K562 (cell line): Measurements from ENCODE around the gene SLC36A1. TPM values are rescaled to one million over a fixed set of nuclear protein-coding genes. Genes with fewer than 3 reads are reported as not detected.

Experiments
- ATAC-seq: fragments of 200-7000 bp; cut with Tn5 transposase; 3 replicates; pipeline ENCODE4 v1.9.1; 2020; ENCODE audit warnings: moderate library complexity
- BruUV-seq: library from RNA; stranded (reverse); fragments of 400-500 nt; replicated peaks from 2 replicates; lab custom pipeline; 2021; lab: Mats Ljungman, UMichigan
- CTCF ChIA-PET: fragments of 300-600 bp; formaldehyde crosslinking; extraction: SDS; loops from one replicate; lab custom pipeline; 2021; ENCODE audit warnings: low intra/inter-chr PET ratio; lab: Yijun Ruan, JAX
- POLR2A ChIA-PET: fragments of 300-600, 350-650 bp; sonication (Branson Sonifier 250); formaldehyde crosslinking; extraction: SDS; loops from one replicate; lab custom pipeline; 2021; ENCODE audit warnings: antibody characterized with exemption, inconsistent platforms; lab: Yijun Ruan, JAX
- DNase-seq, 4 experiments: peaks; one replicate each; pipeline versions ENCODE4 v3.0.0 to v3.0.0-alpha.2; 2011 to 2018; ENCODE audit warnings: low spot score in 3 of 4, mixed read lengths in 3 of 4; ENCODE audit errors: extremely low read depth in 1 of 4
- FAIRE-seq: peaks from 2 replicates; lab custom pipeline; 2011; peaks lifted over from hg19 to GRCh38; lab: Jason Lieb, UNC
- H2AFZ ChIP-seq: 2 replicates; pipeline ENCODE4 v1.6.0; 2011; ENCODE audit warnings: low read depth, low read length, control low read depth, inconsistent platforms
- H3K27ac ChIP-seq: fragments of 200-600 bp; 3 replicates; pipeline ENCODE4 v1.8.0; 2011; ENCODE audit warnings: low read depth, mild to moderate bottlenecking, control low read depth, inconsistent platforms, low read length, moderate library complexity, mixed read lengths; ENCODE audit errors: extremely low read depth
- H3K27me3 ChIP-seq, 2 experiments: fragments of 300-600 bp in 1 of 2; 2 replicates in 1 of 2; 3 replicates in 1 of 2; pipeline versions ENCODE4 v1.6.0 to v1.8.0; 2011; ENCODE audit warnings: inconsistent platforms in 2 of 2, low read length in 2 of 2, mild to moderate bottlenecking in 1 of 2, mixed read lengths in 1 of 2, moderate library complexity in 1 of 2; ENCODE audit not compliant: control insufficient read depth in 2 of 2, insufficient read depth in 2 of 2
- H3K36me3 ChIP-seq: fragments of 300-600 bp; 3 replicates; pipeline ENCODE4 v1.8.0; 2011; ENCODE audit warnings: mild to moderate bottlenecking, low read length, inconsistent platforms; ENCODE audit not compliant: control insufficient read depth, insufficient read depth
- H3K4me1 ChIP-seq, 2 experiments: fragments of 200-600 bp in 1 of 2; replicated peaks in 1 of 2; 2 replicates in 1 of 2; 3 replicates in 1 of 2; pipeline versions ENCODE4 v1.5.1 to v1.8.0; 2011; ENCODE audit warnings: inconsistent platforms in 2 of 2, low read length in 2 of 2, mild to moderate bottlenecking in 1 of 2, mixed read lengths in 1 of 2, moderate library complexity in 1 of 2; ENCODE audit not compliant: control insufficient read depth in 2 of 2, insufficient read depth in 2 of 2
- H3K4me2 ChIP-seq: 2 replicates; pipeline ENCODE4 v1.6.1; 2011; ENCODE audit warnings: low read length, control low read depth, inconsistent platforms, mixed read lengths; ENCODE audit not compliant: insufficient read depth
- H3K4me3 ChIP-seq: fragments of 200-600 bp; sonication (generic), shearing (Covaris generic); 2 replicates; pipeline ENCODE4 v1.5.1; 2016; ENCODE audit warnings: control low read depth, inconsistent platforms
- H3K79me2 ChIP-seq: fragments of 200-600 bp; 3 replicates; pipeline ENCODE4 v1.8.0; 2011; ENCODE audit warnings: low read length, inconsistent platforms; ENCODE audit not compliant: control insufficient read depth, insufficient read depth
- H3K9ac ChIP-seq, 2 experiments: 2 replicates each; pipeline versions ENCODE4 v1.6.0 to v1.6.1; 2011; ENCODE audit warnings: low read depth in 2 of 2, low read length in 2 of 2, control low read depth in 1 of 2, inconsistent platforms in 1 of 2, mild to moderate bottlenecking in 1 of 2, mixed read lengths in 1 of 2; ENCODE audit not compliant: insufficient read depth in 1 of 2
- H3K9me1 ChIP-seq: one replicate; pipeline ENCODE4 v1.6.0; 2011; ENCODE audit warnings: inconsistent platforms, mild to moderate bottlenecking, low read length, moderate library complexity; ENCODE audit not compliant: control insufficient read depth, insufficient read depth
- H3K9me3 ChIP-seq: replicated peaks from 2 replicates; pipeline ENCODE4 v1.5.1; 2011; ENCODE audit warnings: low read depth, low read length, inconsistent platforms; ENCODE audit not compliant: control insufficient read depth, insufficient read depth
- H4K20me1 ChIP-seq: replicated peaks from 2 replicates; pipeline ENCODE4 v1.6.1; 2011; ENCODE audit warnings: low read length, inconsistent platforms, mixed read lengths; ENCODE audit not compliant: control insufficient read depth, insufficient read depth
- ARID3A ChIP-seq: IDR thresholded peaks from 2 replicates; pipeline ENCODE4 v1.6.1; 2012; ENCODE audit warnings: low read depth, low read length, improper control_type of control experiment, borderline replicate concordance
- ARNT ChIP-seq, 2 experiments: fragments of 450-650 bp; IDR thresholded peaks; 2 replicates each; pipeline ENCODE4 v1.6.1; 2016; ENCODE audit warnings: mild to moderate bottlenecking in 1 of 2
- CC2D1A ChIP-seq: fragments of 450-650 bp; IDR thresholded peaks from 2 replicates; pipeline ENCODE4 v1.6.1; 2017; ENCODE audit warnings: mild to moderate bottlenecking
- CREM ChIP-seq: IDR thresholded peaks from 2 replicates; pipeline ENCODE4 v1.6.1; 2014; ENCODE audit warnings: antibody characterized with exemption, low read depth
- FOXJ2 ChIP-seq: fragments of 200-800 bp; sonication (Bioruptor generic); IDR thresholded peaks from 2 replicates; pipeline ENCODE4 v1.6.1; 2016; ENCODE audit warnings: missing genetic modification characterization, missing compliant biosample characterization
- FOXM1 ChIP-seq, 2 experiments: fragments of 450-650 bp in 1 of 2; sonication (generic) in 1 of 2; formaldehyde crosslinking in 1 of 2; IDR thresholded peaks; 2 replicates each; pipeline versions ENCODE4 v1.6.1 to v1.9.0; 2017 to 2022; ENCODE audit warnings: low read depth in 2 of 2, mild to moderate bottlenecking in 2 of 2, missing genetic modification reagents in 1 of 2, moderate library complexity in 1 of 2
- KDM1A ChIP-seq, 2 experiments: fragments of 450-650 bp; IDR thresholded peaks; 2 replicates each; pipeline ENCODE4 v1.6.1; 2016; ENCODE audit warnings: mild to moderate bottlenecking in 2 of 2
- NELFE ChIP-seq: IDR thresholded peaks from 2 replicates; pipeline ENCODE4 v1.6.1; 2011; ENCODE audit warnings: mild to moderate bottlenecking; ENCODE audit not compliant: insufficient read depth, insufficient read length
- NFIX ChIP-seq: fragments of 250-450 bp; sonication (Bioruptor Pico); IDR thresholded peaks from 2 replicates; pipeline ENCODE4 v1.4.0; 2020; ENCODE audit warnings: low read depth, mild to moderate bottlenecking, moderate library complexity
- ZNF395 ChIP-seq: fragments of 200-800 bp; sonication (Bioruptor generic); IDR thresholded peaks from 2 replicates; pipeline ENCODE4 v1.6.1; 2017; ENCODE audit warnings: missing genetic modification characterization, missing compliant biosample characterization
- WGBS: fragments of 100-300 bp; shearing (Covaris generic); methylation state at CpG from one replicate; pipeline ENCODE4 v1.1.6; 2016; ENCODE audit warnings: low coverage, mixed read lengths; ENCODE audit not compliant: insufficient coverage; ENCODE audit errors: missing lambda C conversion rate; 5-methylcytosine and 5-hydroxymethylcytosine counted together
- in situ Hi-C: fragments of 300-500 bp; cut with MboI; formaldehyde crosslinking; loops from 4 replicates; pipeline ENCODE4 v1.15.0; 2018; ENCODE audit warnings: inconsistent platforms, mixed read lengths
- intact Hi-C: fragments of 100-400 bp; cut with micrococcal nuclease; formaldehyde crosslinking; loops from 2 replicates; pipeline ENCODE4 v1.14.2; 2022
- polyA plus RNA-seq, 8 experiments: library from polyadenylated mRNA; depleted of rRNA in 4 of 8; stranded (reverse) in 5 of 8; unstranded in 3 of 8; fragments of >200 nt; fragmentation: Nextera tagmentation in 2 of 8; fragmentation: Illumina TruSeq in 1 of 8; extraction: Ambion mirVana in 2 of 8; extraction: Trizol in 1 of 8; gene quantifications; 2 replicates each; pipeline versions ENCODE4 v1.2.1 to v1.2.3, GENCODE V29; 2011 to 2014; ENCODE audit warnings: inconsistent platforms in 1 of 8, missing spikeins in 1 of 8
- total RNA-seq, 7 experiments: library from RNA; depleted of rRNA in 6 of 7; stranded (reverse); fragments of >200 nt in 6 of 7; fragmentation: Illumina TruSeq in 2 of 7; extraction: Trizol in 2 of 7; gene quantifications; 2 replicates each; pipeline versions ENCODE4 v1.2.1 to v1.2.3, GENCODE V29; 2011 to 2021; ENCODE audit warnings: low replicate concordance in 1 of 7

The SLC36A1 gene
- total and polyA plus RNA-seq, 9 of the 15 experiments (the other 6 are each of a cell fraction or from before 2014, with no cell fraction given): 1.6 to 8.4 (median 4.6) TPM

- Histone ChIP-seq H2AFZ (no peak overlapping the region), H3K9ac (no peak overlapping the region), H3K79me2 (no peaks in the 10 kb centered on the region), H3K9me1 (no peaks in the 10 kb centered on the region), H3K27ac (no peak overlapping the region), H4K20me1 (no peaks in the 10 kb centered on the region), H3K27me3 (peaks cover 3 to 8% of the 10 kb centered on the region in 2 experiments; a peak in 2 of 5 replicates), H3K4me2 (no peak overlapping the region), H3K4me3 (no peak overlapping the region), H3K4me1 (no peaks in the 10 kb centered on the region), H3K9me3 (no peaks in the 10 kb centered on the region), H3K36me3 (no peaks in the 10 kb centered on the region)
- DNase-seq: no peak
- ATAC-seq: no peak
- POLR2A ChIA-PET: no interaction called here
- CTCF ChIA-PET: no interaction called here
- in situ Hi-C loops (no loop called here), intact Hi-C loops (no loop called here)
- 0% methylated on average over 3 of the region's 4 CpGs for WGBS
- BruUV-seq: no TSS peak
- TF ChIP-seq ZNF395 (CRISPR knock-in tag) (no peak), CREM (no peak), CC2D1A (no peak), ARNT (IDR thresholded peaks at IDR 0.05) (no peak), NFIX (no peak), NELFE (no peak), FOXJ2 (tag) (no peak), ARID3A (no peak), FOXM1 (IDR thresholded peaks at IDR 0.05; ENCODE audit: low read depth) (no peak), FOXM1 (CRISPR knock-in tag; IDR thresholded peaks at IDR 0.05; ENCODE audit: low read depth) (no peak), KDM1A (IDR thresholded peaks at IDR 0.05) (no peak)
- FAIRE-seq: no peak
These were observed 89.6 kb downstream of the SLC36A1 start for GRCh38 chr5:151537044-151537443.
